HepG2 (cell line): ENCODE measurements around the gene TRIM62. TPM values are rescaled to one million over a fixed set of nuclear protein-coding genes. Genes with fewer than 3 reads are reported as not detected.

ENCODE experiments used
- ATAC-seq: fragments of 200-7000 bp; cut with Tn5 transposase; 3 replicates; pipeline ENCODE4 v1.9.1; 2020; ENCODE audit warnings: mild to moderate bottlenecking, moderate library complexity
- BruUV-seq: library from RNA; stranded (reverse); fragments of 400-500 nt; replicated peaks from 2 replicates; lab custom pipeline; 2021; lab: Mats Ljungman, UMichigan
- CTCF ChIA-PET: fragments of 300-600 bp; formaldehyde crosslinking; extraction: SDS; loops from one replicate; lab custom pipeline; 2021; ENCODE audit warnings: low total read pairs, inconsistent platforms, low intra/inter-chr PET ratio; lab: Yijun Ruan, JAX
- POLR2A ChIA-PET: fragments of 350-600 bp; sonication (Branson Sonifier 250); formaldehyde crosslinking; loops from one replicate; lab custom pipeline; 2020; ENCODE audit warnings: antibody characterized with exemption, inconsistent platforms; lab: Yijun Ruan, JAX
- DNase-seq: peaks from one replicate; pipeline ENCODE4 v3.0.0-alpha.2; 2015; ENCODE audit warnings: low spot score
- FAIRE-seq: peaks from 3 replicates; lab custom pipeline; 2011; peaks lifted over from hg19 to GRCh38; lab: Jason Lieb, UNC
- H2AFZ ChIP-seq: one replicate; pipeline ENCODE4 v1.6.1; 2011; ENCODE audit warnings: low read length, inconsistent platforms
- H3K27ac ChIP-seq: fragments of 300-600 bp; 3 replicates; pipeline ENCODE4 v1.8.0; 2011; ENCODE audit warnings: mixed run types, mild to moderate bottlenecking, mixed read lengths, low read length, inconsistent platforms; ENCODE audit not compliant: insufficient read depth; ENCODE audit errors: extremely low read length
- H3K27me3 ChIP-seq, 2 experiments: fragments of 200-600 bp in 1 of 2; 2 replicates in 1 of 2; 3 replicates in 1 of 2; pipeline versions ENCODE4 v1.6.0 to v1.8.0; 2011; ENCODE audit warnings: low read length in 2 of 2, mild to moderate bottlenecking in 2 of 2, moderate library complexity in 2 of 2, inconsistent platforms in 1 of 2; ENCODE audit not compliant: insufficient read depth in 2 of 2, control insufficient read depth in 1 of 2
- H3K36me3 ChIP-seq, 2 experiments: fragments of 200-600 bp in 1 of 2; replicated peaks in 1 of 2; 2 replicates in 1 of 2; 3 replicates in 1 of 2; pipeline versions ENCODE4 v1.5.1 to v1.8.0; 2011; ENCODE audit warnings: low read length in 2 of 2, inconsistent platforms in 1 of 2; ENCODE audit not compliant: insufficient read depth in 2 of 2, control insufficient read depth in 1 of 2
- H3K4me1 ChIP-seq: 2 replicates; pipeline ENCODE4 v1.5.1; 2012; ENCODE audit warnings: low read length, inconsistent platforms; ENCODE audit not compliant: insufficient read depth
- H3K4me2 ChIP-seq: 2 replicates; pipeline ENCODE4 v1.6.0; 2011; ENCODE audit warnings: low read depth, low read length, inconsistent platforms
- H3K4me3 ChIP-seq, 3 experiments: fragments of 200-600 bp in 1 of 3; sonication (generic), shearing (Covaris generic) in 1 of 3; replicated peaks in 1 of 3; 2 replicates each; pipeline ENCODE4 v1.5.1; 2011 to 2016; ENCODE audit warnings: low read length in 3 of 3, inconsistent platforms in 2 of 3, low read depth in 2 of 3, mild to moderate bottlenecking in 2 of 3, control low read depth in 1 of 3, mixed read lengths in 1 of 3; ENCODE audit not compliant: insufficient read depth in 1 of 3
- H3K79me2 ChIP-seq: one replicate; pipeline ENCODE4 v1.6.1; 2011; ENCODE audit warnings: low read length, inconsistent platforms; ENCODE audit not compliant: insufficient read depth
- H3K9ac ChIP-seq: 2 replicates; pipeline ENCODE4 v1.6.0; 2011; ENCODE audit warnings: mild to moderate bottlenecking, low read depth, low read length, inconsistent platforms; ENCODE audit not compliant: insufficient read depth
- H3K9me3 ChIP-seq: 2 replicates; pipeline ENCODE4 v1.5.1; 2012; ENCODE audit warnings: mild to moderate bottlenecking, low read length
- H4K20me1 ChIP-seq: 2 replicates; pipeline ENCODE4 v1.6.0; 2011; ENCODE audit warnings: inconsistent platforms, mild to moderate bottlenecking, low read length, moderate library complexity; ENCODE audit not compliant: insufficient read depth
- FLYWCH1 ChIP-seq: sonication (generic); formaldehyde crosslinking; IDR thresholded peaks from 2 replicates; pipeline ENCODE4 v1.8.1; 2023; ENCODE audit warnings: mild to moderate bottlenecking, missing genetic modification reagents
- HDAC6 ChIP-seq: fragments of 200-600 bp; sonication (generic); IDR thresholded peaks from 2 replicates; pipeline ENCODE4 v1.7.0; 2017; ENCODE audit warnings: mild to moderate bottlenecking, antibody characterized with exemption, low read length, low read depth
- HNF1A ChIP-seq, 2 experiments: sonication (generic) in 1 of 2; formaldehyde crosslinking in 1 of 2; IDR thresholded peaks; 2 replicates each; pipeline versions ENCODE4 v1.4.0 to v1.6.1; 2016 to 2020; ENCODE audit warnings: borderline replicate concordance in 1 of 2, low read depth in 1 of 2, mild to moderate bottlenecking in 1 of 2, missing genetic modification reagents in 1 of 2
- HNF4G ChIP-seq, 2 experiments: sonication (generic) in 1 of 2; formaldehyde crosslinking in 1 of 2; IDR thresholded peaks; 2 replicates each; pipeline versions ENCODE4 v1.4.0 to v1.6.1; 2011 to 2020; ENCODE audit warnings: borderline replicate concordance in 2 of 2, low read depth in 2 of 2, mild to moderate bottlenecking in 2 of 2, low read length in 1 of 2, missing genetic modification reagents in 1 of 2, moderate library complexity in 1 of 2
- HNRNPL ChIP-seq: fragments of 200-400 bp; formaldehyde crosslinking; IDR thresholded peaks from 2 replicates; pipeline ENCODE4 v1.6.1; 2017; ENCODE audit warnings: mild to moderate bottlenecking, low read depth, low read length
- NCOA1 ChIP-seq: sonication (generic); formaldehyde crosslinking; IDR thresholded peaks from 2 replicates; pipeline ENCODE4 v1.9.0; 2021; ENCODE audit warnings: missing genetic modification reagents
- NR1H2 ChIP-seq: sonication (generic); formaldehyde crosslinking; IDR thresholded peaks from 2 replicates; pipeline ENCODE4 v1.8.1; 2022; ENCODE audit warnings: low read depth, missing genetic modification reagents, borderline replicate concordance
- RBFOX2 ChIP-seq: fragments of 200-400 bp; formaldehyde crosslinking; IDR thresholded peaks from 2 replicates; pipeline ENCODE4 v1.6.1; 2017; ENCODE audit warnings: low read depth, mild to moderate bottlenecking, low read length
- TGIF2 ChIP-seq: IDR thresholded peaks from 2 replicates; pipeline ENCODE4 v1.6.1; 2016; ENCODE audit warnings: control low read depth, missing compliant biosample characterization
- ZFP41 ChIP-seq: sonication (generic); formaldehyde crosslinking; IDR thresholded peaks from 2 replicates; pipeline ENCODE4 v1.4.0; 2020; ENCODE audit warnings: mild to moderate bottlenecking, missing genetic modification reagents, borderline replicate concordance
- ZNF101 ChIP-seq: sonication (generic); formaldehyde crosslinking; IDR thresholded peaks from 2 replicates; pipeline ENCODE4 v1.4.0; 2020; ENCODE audit warnings: mild to moderate bottlenecking, low read depth, missing genetic modification reagents, borderline replicate concordance
- ZNF12 ChIP-seq: sonication (generic); formaldehyde crosslinking; IDR thresholded peaks from 2 replicates; pipeline ENCODE4 v1.5.0; 2020; ENCODE audit warnings: missing genetic modification reagents
- ZNF33A ChIP-seq: sonication (generic); formaldehyde crosslinking; IDR thresholded peaks from 2 replicates; pipeline ENCODE4 v1.5.1; 2020; ENCODE audit warnings: missing genetic modification reagents, mild to moderate bottlenecking, moderate library complexity, borderline replicate concordance
- ZNF567 ChIP-seq: sonication (generic); formaldehyde crosslinking; IDR thresholded peaks from 2 replicates; pipeline ENCODE4 v1.8.1; 2023; ENCODE audit warnings: mild to moderate bottlenecking, missing genetic modification reagents, borderline replicate concordance
- ZNF83 ChIP-seq: sonication (generic); formaldehyde crosslinking; IDR thresholded peaks from 2 replicates; pipeline ENCODE4 v1.4.0; 2020; ENCODE audit warnings: missing genetic modification reagents, mild to moderate bottlenecking, borderline replicate concordance
- WGBS: methylation state at CpG from one replicate; pipeline ENCODE4 v1.1.6; 2017; ENCODE audit warnings: low lambda C conversion rate; 5-methylcytosine and 5-hydroxymethylcytosine counted together
- in situ Hi-C: cut with HindIII; loops from 2 replicates; pipeline ENCODE4 v1.10.0; 2017; ENCODE audit warnings: low pct_unique_long_range_greater_than_20kb; ENCODE audit not compliant: extremely low pct_ligation_motif_present
- intact Hi-C: fragments of 100-400 bp; cut with micrococcal nuclease; formaldehyde crosslinking; loops from one replicate; pipeline ENCODE4 v1.10.0; 2022; ENCODE audit not compliant: unreplicated experiment
- polyA plus RNA-seq, 8 experiments: library from polyadenylated mRNA; depleted of rRNA in 3 of 8; stranded (reverse) in 7 of 8; unstranded in 1 of 8; fragments of >200 nt; fragmentation: Illumina TruSeq in 4 of 8; extraction: Trizol in 4 of 8; gene quantifications; 2 replicates each; pipeline versions ENCODE4 v1.2.1 to v1.2.3, GENCODE V29; 2011 to 2016; ENCODE audit warnings: low read depth in 4 of 8, missing spikeins in 1 of 8, mixed read lengths in 1 of 8; ENCODE audit not compliant: insufficient read depth in 1 of 8
- total RNA-seq, 5 experiments: library from RNA; depleted of rRNA; stranded (reverse); fragments of >200 nt; fragmentation: Illumina TruSeq; extraction: Trizol; gene quantifications; 2 replicates each; pipeline ENCODE4 v1.2.3, GENCODE V29; 2016; ENCODE audit warnings: low read depth in 1 of 5

The TRIM62 gene
- total and polyA plus RNA-seq, 2 of the 13 experiments (the other 11 are each of a cell fraction or from before 2014, with no cell fraction given), result 0.53 to 0.57 TPM

DNA sequence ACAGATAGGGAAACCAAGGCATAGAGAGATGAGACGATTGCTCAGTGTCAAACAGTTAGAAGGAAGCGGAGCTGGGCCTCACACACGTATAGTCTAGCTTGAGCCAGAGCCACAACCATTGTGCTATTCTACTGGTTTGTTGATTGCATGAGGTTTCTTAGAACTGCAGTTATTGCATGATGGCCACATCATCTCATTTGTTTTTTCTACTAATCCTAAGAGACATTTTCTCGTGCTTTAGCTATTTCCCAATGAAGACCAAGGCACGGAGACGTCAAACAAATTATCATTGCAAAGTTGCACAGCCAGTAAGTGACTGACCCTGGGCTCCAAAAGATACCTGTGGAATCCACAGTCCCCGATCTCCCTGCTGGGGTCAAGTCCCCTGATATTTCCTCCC, 49.3 kb upstream of the TRIM62 start:
- H2AFZ ChIP-seq, result no peak overlapping the region
- TF ChIP-seq ZFP41 (no peak), ZNF12 (CRISPR knock-in tag) (no peak), ZNF567 (no peak), ZNF83 (CRISPR knock-in tag) (no peak), ZNF33A (CRISPR knock-in tag) (no peak), NCOA1 (no peak), RBFOX2 (no peak), FLYWCH1 (no peak), HNF4G (IDR thresholded peaks at IDR 0.05; ENCODE audit: borderline replicate concordance, low read depth, low read length) (no peak), HNF4G (CRISPR knock-in tag; IDR thresholded peaks at IDR 0.05; ENCODE audit: borderline replicate concordance, low read depth) (no peak), HNRNPL (no peak), HDAC6 (no peak), NR1H2 (CRISPR knock-in tag) (no peak), ZNF101 (CRISPR knock-in tag) (no peak), HNF1A (IDR thresholded peaks at IDR 0.05; ENCODE audit: low read depth) (no peak), HNF1A (CRISPR knock-in tag; IDR thresholded peaks at IDR 0.05; ENCODE audit: borderline replicate concordance) (no peak), TGIF2 (CRISPR knock-in tag) (no peak)
- TF ChIP-seq, all 625 proteins: peak for 0
- Histone ChIP-seq H3K9me3 (no peaks in the 10 kb centered on the region), H3K4me2 (no peak overlapping the region), H3K79me2 (no peaks in the 10 kb centered on the region), H4K20me1 (no peaks in the 10 kb centered on the region), H3K4me3 (no peak overlapping the region), H3K4me1 (peaks cover 35% of the 10 kb centered on the region), H3K27ac (no peak overlapping the region), H3K36me3 (no peaks in the 10 kb centered on the region), H3K9ac (no peak overlapping the region), H3K27me3 (0 out of 5 replicates have a peak, but pooled peaks cover 0 to 3% of the 10 kb centered on the region in 2 experiments)
- no TSS peak for BruUV-seq
- DNase-seq, result no peak
- in situ Hi-C loops, result no loop called here
- intact Hi-C loops, result no loop called here
- ChIA-PET CTCF (no interaction called here), POLR2A (no interaction called here)
- FAIRE-seq, result no peak
- 21% methylated on average over 7 of the region's 7 CpGs for WGBS
- ATAC-seq, result no peak
